NCI-H2081 treated with DMSO at 0.1 percent for 48 hours (cell line): ENCODE measurements around the gene CEMIP2.
"Not testable (repeated sequence)": the region's sequence is repeated elsewhere in the genome, so short reads cannot be mapped to it uniquely, and the experiment has no call there.

Source experiments
- DNase-seq: peaks from one replicate; lab custom pipeline; 2025; lab: John Stamatoyannopoulos, UW

The CEMIP2 gene

GRCh38 chr9:71706176-71706575 lies 62.1 kb downstream of the CEMIP2 start:
- no peak for DNase-seq

- no peak for DNase-seq
Measured at GRCh38 chr9:71704796-71705195, 63.5 kb downstream of the CEMIP2 start.

- no peak for DNase-seq
Measured at GRCh38 chr9:71703172-71703872, 65.0 kb downstream of the CEMIP2 start.

GRCh38 chr9:71697882-71698281 lies 70.4 kb downstream of the CEMIP2 start:
- no peak for DNase-seq

- DNase-seq: no peak
Measured at GRCh38 chr9:71694332-71694731, 74.0 kb downstream of the CEMIP2 start.

- no peak for DNase-seq
Measured at GRCh38 chr9:71693607-71694006, 74.7 kb downstream of the CEMIP2 start.

GRCh38 chr9:71692337-71692736 lies 76.0 kb downstream of the CEMIP2 start:
- DNase-seq: no peak

- DNase-seq: not testable (repeated sequence)
Measured at GRCh38 chr9:71691576-71691975, 76.7 kb downstream of the CEMIP2 start.

- DNase-seq: no peak
Measured at GRCh38 chr9:71690689-71691435, 77.5 kb downstream of the CEMIP2 start.

- no peak for DNase-seq
Measured at GRCh38 chr9:71690063-71690688, 78.1 kb downstream of the CEMIP2 start.

GRCh38 chr9:71687676-71688075 lies 80.6 kb downstream of the CEMIP2 start:
- DNase-seq: no peak

- no peak for DNase-seq
Measured at GRCh38 chr9:71685988-71686387, 82.3 kb downstream of the CEMIP2 start.

- no peak for DNase-seq
Measured at GRCh38 chr9:71685394-71685793, 82.9 kb downstream of the CEMIP2 start.

- no peak for DNase-seq
Measured at GRCh38 chr9:71684566-71684965, 83.7 kb downstream of the CEMIP2 start.

- no peak for DNase-seq
Measured at GRCh38 chr9:71683598-71684235, 84.6 kb downstream of the CEMIP2 start.

- DNase-seq: no peak
Measured at GRCh38 chr9:71681708-71682272, 86.5 kb downstream of the CEMIP2 start.

- no peak for DNase-seq
Measured at GRCh38 chr9:71681104-71681707, 87.1 kb downstream of the CEMIP2 start.

GRCh38 chr9:71680189-71680980 lies 87.9 kb downstream of the CEMIP2 start:
- DNase-seq: no peak

GRCh38 chr9:71678999-71679398 lies 89.3 kb downstream of the CEMIP2 start:
- no peak for DNase-seq

- DNase-seq: no peak
Measured at GRCh38 chr9:71677209-71677608, 91.1 kb downstream of the CEMIP2 start.

GRCh38 chr9:71676460-71676859 lies 91.9 kb downstream of the CEMIP2 start:
- no peak for DNase-seq
